IMR-90 (cell line): ENCODE results near the gene CCL15. TPM values are rescaled to one million over a fixed set of nuclear protein-coding genes. Genes with fewer than 3 reads are reported as not detected.

ENCODE experiments used
- ATAC-seq: fragments of 200-7000 bp; cut with Tn5 transposase; 2 replicates; pipeline ENCODE4 v1.9.1; 2020; ENCODE audit warnings: low read depth, mild to moderate bottlenecking, moderate library complexity
- BruUV-seq: library from RNA; stranded (reverse); fragments of 400-500 nt; replicated peaks from 2 replicates; lab custom pipeline; 2021; lab: Mats Ljungman, UMichigan
- CTCF ChIA-PET: fragments of 300-600 bp; formaldehyde crosslinking; extraction: SDS; loops from one replicate; lab custom pipeline; 2021; ENCODE audit warnings: antibody characterized with exemption; lab: Yijun Ruan, JAX
- POLR2A ChIA-PET: fragments of 300-600 bp; sonication (Branson Sonifier 250); formaldehyde crosslinking; loops from one replicate; lab custom pipeline; 2022; ENCODE audit warnings: antibody characterized with exemption; ENCODE audit not compliant: unreplicated experiment; lab: Charles Lee
- DNase-seq: peaks from one replicate; pipeline ENCODE4 v3.0.0; 2013
- H2AFZ ChIP-seq: replicated peaks from 2 replicates; pipeline ENCODE3; 2013; ENCODE audit warnings: low read length, mild to moderate bottlenecking; ENCODE audit not compliant: poor library complexity
- H2AK5ac ChIP-seq: 2 replicates; pipeline ENCODE4 v1.6.1; 2013; ENCODE audit warnings: low read depth, low read length, inconsistent platforms
- H2AK9ac ChIP-seq: replicated peaks from 2 replicates; pipeline ENCODE3; 2013; ENCODE audit warnings: mild to moderate bottlenecking, low read depth, low read length, moderate library complexity; ENCODE audit not compliant: poor library complexity
- H2BK120ac ChIP-seq: 2 replicates; pipeline ENCODE4 v1.6.1; 2013; ENCODE audit warnings: low read depth, low read length, inconsistent platforms
- H2BK15ac ChIP-seq: 3 replicates; pipeline ENCODE4 v1.6.1; 2013; ENCODE audit warnings: low read depth, low read length, inconsistent platforms
- H2BK20ac ChIP-seq: 2 replicates; pipeline ENCODE4 v1.6.1; 2013; ENCODE audit warnings: low read depth, mild to moderate bottlenecking, inconsistent platforms, low read length, moderate library complexity
- H2BK5ac ChIP-seq: 2 replicates; pipeline ENCODE4 v1.6.1; 2013; ENCODE audit warnings: mild to moderate bottlenecking, low read depth, low read length, inconsistent platforms; ENCODE audit not compliant: poor library complexity, severe bottlenecking
- H3K14ac ChIP-seq: replicated peaks from 2 replicates; pipeline ENCODE4 v1.6.1; 2013; ENCODE audit warnings: low read depth, low read length, inconsistent platforms
- H3K18ac ChIP-seq: 2 replicates; pipeline ENCODE4 v1.6.1; 2013; ENCODE audit warnings: low read depth, low read length, control low read depth
- H3K23ac ChIP-seq: 2 replicates; pipeline ENCODE4 v1.6.1; 2013; ENCODE audit warnings: low read depth, low read length, inconsistent platforms
- H3K27ac ChIP-seq: 2 replicates; pipeline ENCODE4 v1.5.1; 2013; ENCODE audit warnings: mild to moderate bottlenecking, control low read depth, low read length; ENCODE audit not compliant: insufficient read depth
- H3K27me3 ChIP-seq: 2 replicates; pipeline ENCODE4 v1.6.1; 2013; ENCODE audit warnings: low read length; ENCODE audit not compliant: control insufficient read depth, insufficient read depth
- H3K36me3 ChIP-seq: 2 replicates; pipeline ENCODE4 v1.6.1; 2013; ENCODE audit warnings: low read length, mixed read lengths; ENCODE audit not compliant: control insufficient read depth, insufficient read depth
- H3K4ac ChIP-seq: 2 replicates; pipeline ENCODE4 v1.6.1; 2013; ENCODE audit warnings: low read depth, low read length, inconsistent platforms
- H3K4me1 ChIP-seq: 2 replicates; pipeline ENCODE4 v1.6.1; 2013; ENCODE audit warnings: low read length, mixed read lengths; ENCODE audit not compliant: control insufficient read depth, insufficient read depth
- H3K4me2 ChIP-seq: 2 replicates; pipeline ENCODE4 v1.6.1; 2013; ENCODE audit warnings: low read depth, mild to moderate bottlenecking, control low read depth, low read length, moderate library complexity
- H3K4me3 ChIP-seq: 2 replicates; pipeline ENCODE4 v1.5.1; 2013; ENCODE audit warnings: low read depth, mild to moderate bottlenecking, control low read depth, low read length, moderate library complexity; ENCODE audit not compliant: insufficient read depth
- H3K56ac ChIP-seq: 2 replicates; pipeline ENCODE4 v1.6.1; 2013; ENCODE audit warnings: low read length, inconsistent platforms; ENCODE audit not compliant: insufficient read depth; ENCODE audit errors: extremely low read depth
- H3K79me1 ChIP-seq, 2 experiments: 2 replicates each; pipeline ENCODE4 v1.6.1; 2013; ENCODE audit warnings: low read length in 2 of 2, inconsistent platforms in 1 of 2, low read depth in 1 of 2
- H3K9ac ChIP-seq: 2 replicates; pipeline ENCODE4 v1.6.1; 2013; ENCODE audit warnings: low read depth, low read length, control low read depth
- H3K9me1 ChIP-seq: 2 replicates; pipeline ENCODE4 v1.6.1; 2013; ENCODE audit warnings: low read length, inconsistent platforms; ENCODE audit not compliant: insufficient read depth
- H3K9me3 ChIP-seq: 2 replicates; pipeline ENCODE4 v1.6.1; 2013; ENCODE audit warnings: low read length; ENCODE audit not compliant: control insufficient read depth, insufficient read depth
- H4K20me1 ChIP-seq: 2 replicates; pipeline ENCODE4 v1.6.1; 2013; ENCODE audit warnings: low read length, inconsistent platforms; ENCODE audit not compliant: insufficient read depth
- H4K5ac ChIP-seq: 2 replicates; pipeline ENCODE4 v1.6.1; 2013; ENCODE audit warnings: mild to moderate bottlenecking, low read depth, low read length, control low read depth
- H4K8ac ChIP-seq, 2 experiments: 2 replicates each; pipeline ENCODE4 v1.6.1; 2013; ENCODE audit warnings: low read depth in 2 of 2, low read length in 2 of 2, control low read depth in 1 of 2, inconsistent platforms in 1 of 2
- H4K91ac ChIP-seq: 2 replicates; pipeline ENCODE4 v1.6.1; 2013; ENCODE audit warnings: low read depth, low read length, inconsistent platforms; ENCODE audit not compliant: insufficient read depth
- BHLHE40 ChIP-seq: fragments of 150-350 bp; IDR thresholded peaks from 2 replicates; pipeline ENCODE4 v1.6.1; 2016; ENCODE audit warnings: mild to moderate bottlenecking, low read depth, low read length
- CEBPB ChIP-seq: IDR thresholded peaks from 2 replicates; pipeline ENCODE4 v1.6.1; 2012; ENCODE audit warnings: low read depth, low read length, improper control_type of control experiment
- CHD1 ChIP-seq: IDR thresholded peaks from 2 replicates; pipeline ENCODE4 v1.6.1; 2012; ENCODE audit warnings: low read depth, low read length, improper control_type of control experiment
- CTCF ChIP-seq: conservative IDR thresholded peaks from 2 replicates; pipeline ENCODE4 v1.5.1; 2012; ENCODE audit warnings: mild to moderate bottlenecking, low read depth, low read length, improper control_type of control experiment
- ELK1 ChIP-seq: fragments of 150-350 bp; IDR thresholded peaks from 2 replicates; pipeline ENCODE4 v1.6.1; 2016; ENCODE audit warnings: low read depth, mild to moderate bottlenecking, low read length, moderate library complexity, borderline replicate concordance
- FOS ChIP-seq: fragments of 150-350 bp; IDR thresholded peaks from 2 replicates; pipeline ENCODE4 v1.6.1; 2016; ENCODE audit warnings: low read depth, low read length
- MAFK ChIP-seq: IDR thresholded peaks from 2 replicates; pipeline ENCODE4 v1.6.1; 2012; ENCODE audit warnings: low read depth, low read length, improper control_type of control experiment
- MAZ ChIP-seq: IDR thresholded peaks from 2 replicates; pipeline ENCODE4 v1.6.1; 2012; ENCODE audit warnings: low read depth, mild to moderate bottlenecking, low read length, improper control_type of control experiment, moderate library complexity, borderline replicate concordance
- MXI1 ChIP-seq: IDR thresholded peaks from 2 replicates; pipeline ENCODE4 v1.6.1; 2012; ENCODE audit warnings: low read depth, mild to moderate bottlenecking, low read length, moderate library complexity, borderline replicate concordance
- NFE2L2 ChIP-seq: fragments of 150-350 bp; IDR thresholded peaks from 2 replicates; pipeline ENCODE4 v1.6.1; 2016; ENCODE audit warnings: low read depth, mild to moderate bottlenecking, low read length
- POLR2A ChIP-seq: IDR thresholded peaks from 2 replicates; pipeline ENCODE4 v1.6.1; 2012; ENCODE audit warnings: mild to moderate bottlenecking, low read depth, low read length
- RAD21 ChIP-seq: IDR thresholded peaks from 2 replicates; pipeline ENCODE4 v1.6.1; 2012; ENCODE audit warnings: low read length, improper control_type of control experiment
- RCOR1 ChIP-seq: IDR thresholded peaks from 2 replicates; pipeline ENCODE4 v1.6.1; 2012; ENCODE audit warnings: mild to moderate bottlenecking, low read length, improper control_type of control experiment; ENCODE audit not compliant: insufficient replicate concordance
- RFX5 ChIP-seq: IDR thresholded peaks from 2 replicates; pipeline ENCODE4 v1.8.0; 2012; ENCODE audit warnings: low read depth, mild to moderate bottlenecking, low read length, moderate library complexity
- SMC3 ChIP-seq: fragments of 150-350 bp; IDR thresholded peaks from 2 replicates; pipeline ENCODE4 v1.6.1; 2016; ENCODE audit warnings: low read depth, mild to moderate bottlenecking, antibody characterized with exemption, low read length, moderate library complexity
- USF2 ChIP-seq: fragments of 150-350 bp; IDR thresholded peaks from 2 replicates; pipeline ENCODE4 v1.6.1; 2017; ENCODE audit warnings: mild to moderate bottlenecking, antibody characterized with exemption, low read length, low read depth
- WGBS, 2 experiments: methylation state at CpG; one replicate each; pipeline versions ENCODE4 v1.1.5 to v1.1.7; 2013; ENCODE audit warnings: missing lambda C conversion rate in 2 of 2; ENCODE audit not compliant: insufficient read length in 1 of 2; ENCODE audit errors: extremely low coverage in 2 of 2; 5-methylcytosine and 5-hydroxymethylcytosine counted together
- dilution Hi-C: fragments of 300-500 bp; cut with HindIII; formaldehyde crosslinking; loops from one replicate; pipeline ENCODE4 v1.14.3; 2018; ENCODE audit warnings: low sequenced_read_pairs; ENCODE audit not compliant: unreplicated experiment
- in situ Hi-C: fragments of 300-500 bp; cut with MboI; formaldehyde crosslinking; loops from 3 replicates; pipeline ENCODE4 v1.14.3; 2019; ENCODE audit warnings: low sequenced_read_pairs, inconsistent platforms, mixed read lengths
- intact Hi-C: fragments of 100-400 bp; cut with micrococcal nuclease; formaldehyde crosslinking; loops from 2 replicates; pipeline ENCODE4 v1.10.0; 2022
- polyA plus RNA-seq, 3 experiments: library from polyadenylated mRNA; depleted of rRNA; stranded (reverse); fragments of >200 nt; gene quantifications; 2 replicates each; pipeline ENCODE4 v1.2.3, GENCODE V29; 2012; ENCODE audit warnings: low replicate concordance in 1 of 3
- total RNA-seq: library from RNA; depleted of rRNA; stranded (reverse); fragments of >200 nt; gene quantifications from 2 replicates; pipeline ENCODE4 v1.2.3, GENCODE V29; 2012

Gene CCL15
- total and polyA plus RNA-seq, 2 of the 4 experiments (the other 2 are of a cell fraction): not detected

GRCh38 chr17:35972535-35972934 lies 28.8 kb downstream of the CCL15 start:
- Histone ChIP-seq H3K4me1 (peaks cover 6% of the 10 kb centered on the region), H3K56ac (no peak overlapping the region), H4K5ac (no peak overlapping the region), H3K36me3 (no peaks in the 10 kb centered on the region), H4K20me1 (no peaks in the 10 kb centered on the region), H3K9me3 (no peaks in the 10 kb centered on the region), H3K4ac (no peak overlapping the region), H2AFZ (no peak overlapping the region), H3K9me1 (no peaks in the 10 kb centered on the region; the same call in 1 of the 2 replicates), H2BK20ac (no peak overlapping the region), H2AK9ac (no peak overlapping the region), H2BK5ac (no peak overlapping the region), H2BK120ac (no peak overlapping the region), H3K9ac (no peak overlapping the region), H3K4me2 (no peak overlapping the region), H2BK15ac (no peak overlapping the region), H3K23ac (no peak overlapping the region), H4K91ac (no peak overlapping the region), H2AK5ac (no peak overlapping the region), H3K14ac (no peak overlapping the region), H3K27me3 (peaks cover 3% of the 10 kb centered on the region; the same call in 1 of the 2 replicates), H3K79me1 (no peaks in the 10 kb centered on the region), H3K18ac (no peak overlapping the region), H3K4me3 (no peak overlapping the region), H4K8ac (no peak overlapping the region), H3K27ac (no peak overlapping the region)
- dilution Hi-C loops (no loop called here), intact Hi-C loops (no loop called here), in situ Hi-C loops (loop anchor here (5.0 kb wide), 1 partner anchor 175 kb away; no protein-coding TSS in a partner anchor)
- ChIA-PET POLR2A (no interaction called here), CTCF (no interaction called here)
- no peak for TF ChIP-seq CEBPB
- no peak for TF ChIP-seq CTCF
- TF ChIP-seq ELK1: no peak
- no peak for TF ChIP-seq MAFK
- no peak for TF ChIP-seq RFX5
- no peak for TF ChIP-seq CHD1
- no peak for TF ChIP-seq FOS
- no peak for TF ChIP-seq RAD21
- TF ChIP-seq MAZ: no peak
- no peak for TF ChIP-seq SMC3
- TF ChIP-seq POLR2A: no peak
- no peak for TF ChIP-seq USF2
- no peak for TF ChIP-seq RCOR1
- no peak for TF ChIP-seq BHLHE40
- TF ChIP-seq MXI1: no peak
- TF ChIP-seq NFE2L2: no peak
- no TSS peak for BruUV-seq
- DNase-seq: no peak
- 62% methylated on average over 3 of the region's 6 CpGs; no CpG with 5 or more reads in 1 of the 2 experiments for WGBS, 2 experiments
- ATAC-seq: no peak
